Measurements from ENCODE around the gene OR13F1.

Gene OR13F1

GRCh38 chr9:104482921-104483570 lies 21.0 kb upstream of the OR13F1 start:
- no peak for DNase-seq
- H2BK120ac ChIP-seq (ENCODE audit: low read depth, low read length), result no peak overlapping the region
- WGBS, result 70% methylated on average over 3 of the region's 5 CpGs

GRCh38 chr9:104485014-104485413 lies 19.0 kb upstream of the OR13F1 start:
- Histone ChIP-seq H3K4me3 (ENCODE audit: insufficient read depth in 1 of 2, low read depth in 1 of 2, low read length in 2 of 2) (no peak overlapping the region), H3K23ac (ENCODE audit: low read length in 2 of 2) (no peak overlapping the region), H2BK5ac (ENCODE audit: low read depth, low read length, poor library complexity, severe bottlenecking) (no peak overlapping the region), H2BK15ac (ENCODE audit: low read depth, poor library complexity, severe bottlenecking) (no peak overlapping the region), H3K9me3 (ENCODE audit: control insufficient read depth, low read length) (no peaks in the 10 kb centered on the region), H3K14ac (ENCODE audit: low read length in 2 of 2) (no peak overlapping the region), H3K18ac (ENCODE audit: low read depth in 1 of 2, low read length in 2 of 2) (no peak overlapping the region), H3K4me2 (ENCODE audit: low read length, poor library complexity, severe bottlenecking) (no peak overlapping the region), H2BK12ac (ENCODE audit: low read length in 2 of 2) (no peak overlapping the region), H3K27me3 (ENCODE audit: control insufficient read depth in 1 of 2, insufficient read depth in 1 of 2, low read length in 2 of 2) (no peaks in the 10 kb centered on the region), H2AK5ac (ENCODE audit: low read length, severe bottlenecking) (no peak overlapping the region), H4K91ac (ENCODE audit: low read length) (no peak overlapping the region), H3K79me1 (replicated peaks; ENCODE audit: low read length, poor library complexity, severe bottlenecking) (no peaks in the 10 kb centered on the region), H4K8ac (ENCODE audit: low read length) (no peak overlapping the region), H3K27ac (ENCODE audit: low read length, poor library complexity, severe bottlenecking) (no peak overlapping the region), H3K36me3 (ENCODE audit: control insufficient read depth in 1 of 2, insufficient read depth in 2 of 2, low read depth in 1 of 2, low read length in 2 of 2) (no peaks in the 10 kb centered on the region), H3K4me1 (ENCODE audit: control insufficient read depth, insufficient read depth, low read depth, low read length) (no peaks in the 10 kb centered on the region), H3K9ac (ENCODE audit: low read length) (no peak overlapping the region), H2AFZ (ENCODE audit: low read depth, low read length) (no peak overlapping the region), H2BK120ac (ENCODE audit: low read depth, low read length) (no peak overlapping the region), H3K4ac (ENCODE audit: low read depth in 1 of 2, low read length in 2 of 2) (no peak overlapping the region)
- no peak for DNase-seq
- 77% methylated on average over 2 of the region's 2 CpGs for WGBS

More at GRCh38 chr9:104482921-104483570, 21.0 kb upstream of the OR13F1 start:
- H2BK12ac ChIP-seq (ENCODE audit: low read length in 2 of 2), result no peak overlapping the region
- H3K9me3 ChIP-seq (ENCODE audit: control insufficient read depth, low read length), result no peaks in the 10 kb centered on the region
- no peaks in the 10 kb centered on the region for H3K27me3 ChIP-seq (ENCODE audit: control insufficient read depth in 1 of 2, insufficient read depth in 1 of 2, low read length in 2 of 2)
- H3K4ac ChIP-seq (ENCODE audit: low read depth in 1 of 2, low read length in 2 of 2), result no peak overlapping the region
- no peak overlapping the region for H3K4me2 ChIP-seq (ENCODE audit: low read length, poor library complexity, severe bottlenecking)
- no peak overlapping the region for H3K18ac ChIP-seq (ENCODE audit: low read depth in 1 of 2, low read length in 2 of 2)
- no peak overlapping the region for H3K14ac ChIP-seq (ENCODE audit: low read length in 2 of 2)
- H4K8ac ChIP-seq (ENCODE audit: low read length), result no peak overlapping the region
- H2BK15ac ChIP-seq (ENCODE audit: low read depth, poor library complexity, severe bottlenecking), result no peak overlapping the region
- H3K79me1 ChIP-seq (replicated peaks; ENCODE audit: low read length, poor library complexity, severe bottlenecking), result no peaks in the 10 kb centered on the region
- H3K36me3 ChIP-seq (ENCODE audit: control insufficient read depth in 1 of 2, insufficient read depth in 2 of 2, low read depth in 1 of 2, low read length in 2 of 2), result no peaks in the 10 kb centered on the region
- H3K4me1 ChIP-seq (ENCODE audit: control insufficient read depth, insufficient read depth, low read depth, low read length), result no peaks in the 10 kb centered on the region
- no peak overlapping the region for H3K23ac ChIP-seq (ENCODE audit: low read length in 2 of 2)
- H3K27ac ChIP-seq (ENCODE audit: low read length, poor library complexity, severe bottlenecking), result no peak overlapping the region
- no peak overlapping the region for H3K9ac ChIP-seq (ENCODE audit: low read length)
- no peak overlapping the region for H2AK5ac ChIP-seq (ENCODE audit: low read length, severe bottlenecking)
- H2BK5ac ChIP-seq (ENCODE audit: low read depth, low read length, poor library complexity, severe bottlenecking), result no peak overlapping the region
- H3K4me3 ChIP-seq (ENCODE audit: insufficient read depth in 1 of 2, low read depth in 1 of 2, low read length in 2 of 2), result no peak overlapping the region
- no peak overlapping the region for H2AFZ ChIP-seq (ENCODE audit: low read depth, low read length)
- no peak overlapping the region for H4K91ac ChIP-seq (ENCODE audit: low read length)

- Histone ChIP-seq H2BK12ac (ENCODE audit: low read length in 2 of 2) (no peak overlapping the region), H2BK5ac (ENCODE audit: low read depth, low read length, poor library complexity, severe bottlenecking) (no peak overlapping the region), H2AFZ (ENCODE audit: low read depth, low read length) (no peak overlapping the region), H3K36me3 (ENCODE audit: control insufficient read depth in 1 of 2, insufficient read depth in 2 of 2, low read depth in 1 of 2, low read length in 2 of 2) (no peaks in the 10 kb centered on the region), H3K27me3 (ENCODE audit: control insufficient read depth in 1 of 2, insufficient read depth in 1 of 2, low read length in 2 of 2) (no peaks in the 10 kb centered on the region), H3K4me2 (ENCODE audit: low read length, poor library complexity, severe bottlenecking) (no peak overlapping the region), H3K18ac (ENCODE audit: low read depth in 1 of 2, low read length in 2 of 2) (no peak overlapping the region), H3K9ac (ENCODE audit: low read length) (no peak overlapping the region), H3K4me3 (ENCODE audit: insufficient read depth in 1 of 2, low read depth in 1 of 2, low read length in 2 of 2) (no peak overlapping the region), H2BK15ac (ENCODE audit: low read depth, poor library complexity, severe bottlenecking) (no peak overlapping the region), H2BK120ac (ENCODE audit: low read depth, low read length) (no peak overlapping the region), H4K8ac (ENCODE audit: low read length) (no peak overlapping the region), H3K9me3 (ENCODE audit: control insufficient read depth, low read length) (no peaks in the 10 kb centered on the region), H3K23ac (ENCODE audit: low read length in 2 of 2) (no peak overlapping the region), H3K14ac (ENCODE audit: low read length in 2 of 2) (no peak overlapping the region), H3K4me1 (ENCODE audit: control insufficient read depth, insufficient read depth, low read depth, low read length) (no peaks in the 10 kb centered on the region), H3K79me1 (replicated peaks; ENCODE audit: low read length, poor library complexity, severe bottlenecking) (no peaks in the 10 kb centered on the region), H4K91ac (ENCODE audit: low read length) (no peak overlapping the region), H3K4ac (ENCODE audit: low read depth in 1 of 2, low read length in 2 of 2) (no peak overlapping the region), H2AK5ac (ENCODE audit: low read length, severe bottlenecking) (no peak overlapping the region), H3K27ac (ENCODE audit: low read length, poor library complexity, severe bottlenecking) (no peak overlapping the region)
- no peak for DNase-seq
- WGBS, result 17% methylated on average over 1 of the region's 3 CpGs
These were observed 9.3 kb upstream of the OR13F1 start for GRCh38 chr9:104494808-104495207.

- Histone ChIP-seq H2AFZ (ENCODE audit: low read depth, low read length) (no peak overlapping the region), H3K14ac (ENCODE audit: low read length in 2 of 2) (no peak overlapping the region), H3K9ac (ENCODE audit: low read length) (no peak overlapping the region)
These were observed 623 bp upstream of the OR13F1 start for GRCh38 chr9:104503440-104503839.

More at GRCh38 chr9:104503440-104503839, 623 bp upstream of the OR13F1 start:
- Histone ChIP-seq H3K18ac (ENCODE audit: low read depth in 1 of 2, low read length in 2 of 2) (no peak overlapping the region), H4K91ac (ENCODE audit: low read length) (no peak overlapping the region), H2BK15ac (ENCODE audit: low read depth, poor library complexity, severe bottlenecking) (no peak overlapping the region), H3K23ac (ENCODE audit: low read length in 2 of 2) (no peak overlapping the region), H2BK5ac (ENCODE audit: low read depth, low read length, poor library complexity, severe bottlenecking) (no peak overlapping the region), H4K8ac (ENCODE audit: low read length) (no peak overlapping the region), H3K27me3 (ENCODE audit: control insufficient read depth in 1 of 2, insufficient read depth in 1 of 2, low read length in 2 of 2) (no peaks in the 10 kb centered on the region), H2BK12ac (ENCODE audit: low read length in 2 of 2) (no peak overlapping the region), H3K4me3 (ENCODE audit: insufficient read depth in 1 of 2, low read depth in 1 of 2, low read length in 2 of 2) (no peak overlapping the region), H3K4me2 (ENCODE audit: low read length, poor library complexity, severe bottlenecking) (no peak overlapping the region), H2BK120ac (ENCODE audit: low read depth, low read length) (no peak overlapping the region), H3K4me1 (ENCODE audit: control insufficient read depth, insufficient read depth, low read depth, low read length) (no peaks in the 10 kb centered on the region), H3K4ac (ENCODE audit: low read depth in 1 of 2, low read length in 2 of 2) (no peak overlapping the region), H3K36me3 (ENCODE audit: control insufficient read depth in 1 of 2, insufficient read depth in 2 of 2, low read depth in 1 of 2, low read length in 2 of 2) (no peaks in the 10 kb centered on the region), H3K27ac (ENCODE audit: low read length, poor library complexity, severe bottlenecking) (no peak overlapping the region), H3K79me1 (replicated peaks; ENCODE audit: low read length, poor library complexity, severe bottlenecking) (no peaks in the 10 kb centered on the region), H3K9me3 (ENCODE audit: control insufficient read depth, low read length) (no peaks in the 10 kb centered on the region), H2AK5ac (ENCODE audit: low read length, severe bottlenecking) (no peak overlapping the region)
- DNase-seq, result no peak
